ENCODE results near the gene TIA1. TPM values are rescaled to one million over a fixed set of nuclear protein-coding genes. Genes with fewer than 3 reads are reported as not detected.
"Not testable (repeated sequence)": the region's sequence is repeated elsewhere in the genome, so short reads cannot be mapped to it uniquely, and the experiment has no call there.

The TIA1 gene, protein sequence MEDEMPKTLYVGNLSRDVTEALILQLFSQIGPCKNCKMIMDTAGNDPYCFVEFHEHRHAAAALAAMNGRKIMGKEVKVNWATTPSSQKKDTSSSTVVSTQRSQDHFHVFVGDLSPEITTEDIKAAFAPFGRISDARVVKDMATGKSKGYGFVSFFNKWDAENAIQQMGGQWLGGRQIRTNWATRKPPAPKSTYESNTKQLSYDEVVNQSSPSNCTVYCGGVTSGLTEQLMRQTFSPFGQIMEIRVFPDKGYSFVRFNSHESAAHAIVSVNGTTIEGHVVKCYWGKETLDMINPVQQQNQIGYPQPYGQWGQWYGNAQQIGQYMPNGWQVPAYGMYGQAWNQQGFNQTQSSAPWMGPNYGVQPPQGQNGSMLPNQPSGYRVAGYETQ
- total RNA-seq (2022): 127 and 130 TPM in 2 replicates
- Bru-seq, nascent RNA: percentile 95 among the genes with signal in this experiment
- BruChase-seq, experiment 1, labeled RNA remaining after a 6-hour chase: percentile 94 among the genes with signal in this experiment
- BruChase-seq, experiment 2, labeled RNA remaining after a 2-hour chase: percentile 97 among the genes with signal in this experiment
- long read RNA-seq, full-length matches to known transcripts: 17 of 37 reads
- long read RNA-seq, partial matches to known transcripts: 5 of 37 reads
- long read RNA-seq, other reads (novel, unspliced or antisense): 15 of 37 reads

DNA sequence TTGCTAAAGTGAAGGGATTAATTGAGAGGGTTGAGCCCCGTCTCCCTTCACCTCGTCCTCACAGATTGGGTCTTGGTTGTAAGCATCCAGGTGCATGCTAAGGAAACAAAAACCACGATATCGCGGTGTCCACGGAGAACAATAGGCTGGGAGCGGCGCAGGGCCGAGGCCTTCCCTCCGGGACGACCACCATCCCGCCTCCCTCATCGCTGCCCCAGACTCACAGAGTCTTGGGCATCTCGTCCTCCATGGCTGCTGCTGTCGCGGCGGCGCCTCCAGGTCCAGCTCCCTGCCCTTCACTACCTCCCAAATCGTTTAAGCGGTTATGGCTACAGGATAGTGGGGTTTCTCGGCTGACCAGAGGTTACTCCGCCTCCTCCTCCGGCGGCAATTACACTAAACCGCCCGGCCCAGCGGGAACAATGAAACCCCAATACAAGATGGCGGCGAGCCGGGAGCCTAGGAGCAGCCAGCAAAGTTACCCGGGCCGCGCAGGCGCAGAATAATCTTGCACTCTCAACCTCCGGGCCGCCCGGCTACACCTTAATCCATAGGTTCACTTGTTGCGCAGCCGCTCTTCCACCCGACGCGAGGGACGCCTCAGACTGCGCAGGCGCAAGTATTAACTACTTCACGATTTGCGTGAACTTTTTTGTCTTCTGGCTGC lies at the start of gene TIA1:
Gene TIA1 (minus strand): TSS at position 448 of the 667 bp plus-strand sequence. CDS start 198 bp downstream, at position 250.
- no peaks in the 10 kb centered on the region for H3K9me3 Mint-ChIP-seq (ENCODE audit: low read depth, unreplicated experiment)
- BruUV-seq (replicated peaks): TSS peak; percentile 72
- intact Hi-C loops (cut with micrococcal nuclease; ENCODE audit: unreplicated experiment): no loop called here
- peak within 1 kb of the TSS; percentile 92 for H3K27ac Mint-ChIP-seq (ENCODE audit: unreplicated experiment)
- CTCF ChIA-PET: no interaction called here
- TF ChIP-seq, protein P1, sequence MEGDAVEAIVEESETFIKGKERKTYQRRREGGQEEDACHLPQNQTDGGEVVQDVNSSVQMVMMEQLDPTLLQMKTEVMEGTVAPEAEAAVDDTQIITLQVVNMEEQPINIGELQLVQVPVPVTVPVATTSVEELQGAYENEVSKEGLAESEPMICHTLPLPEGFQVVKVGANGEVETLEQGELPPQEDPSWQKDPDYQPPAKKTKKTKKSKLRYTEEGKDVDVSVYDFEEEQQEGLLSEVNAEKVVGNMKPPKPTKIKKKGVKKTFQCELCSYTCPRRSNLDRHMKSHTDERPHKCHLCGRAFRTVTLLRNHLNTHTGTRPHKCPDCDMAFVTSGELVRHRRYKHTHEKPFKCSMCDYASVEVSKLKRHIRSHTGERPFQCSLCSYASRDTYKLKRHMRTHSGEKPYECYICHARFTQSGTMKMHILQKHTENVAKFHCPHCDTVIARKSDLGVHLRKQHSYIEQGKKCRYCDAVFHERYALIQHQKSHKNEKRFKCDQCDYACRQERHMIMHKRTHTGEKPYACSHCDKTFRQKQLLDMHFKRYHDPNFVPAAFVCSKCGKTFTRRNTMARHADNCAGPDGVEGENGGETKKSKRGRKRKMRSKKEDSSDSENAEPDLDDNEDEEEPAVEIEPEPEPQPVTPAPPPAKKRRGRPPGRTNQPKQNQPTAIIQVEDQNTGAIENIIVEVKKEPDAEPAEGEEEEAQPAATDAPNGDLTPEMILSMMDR (IDR thresholded peaks at IDR 0.05; ENCODE audit: unreplicated experiment): no peak
- no peaks in the 10 kb centered on the region for H3K27me3 Mint-ChIP-seq (ENCODE audit: unreplicated experiment)
- peaks cover 42% of the 10 kb centered on the region for H3K36me3 Mint-ChIP-seq (ENCODE audit: insufficient read depth, unreplicated experiment)
- H3K4me3 Mint-ChIP-seq (ENCODE audit: low read depth, unreplicated experiment): peak within 1 kb of the TSS; percentile 79
- DNase-seq: peak; percentile 97
- H3K4me1 Mint-ChIP-seq (ENCODE audit: low read depth, unreplicated experiment): peaks cover 20% of the 10 kb centered on the region

DNA sequence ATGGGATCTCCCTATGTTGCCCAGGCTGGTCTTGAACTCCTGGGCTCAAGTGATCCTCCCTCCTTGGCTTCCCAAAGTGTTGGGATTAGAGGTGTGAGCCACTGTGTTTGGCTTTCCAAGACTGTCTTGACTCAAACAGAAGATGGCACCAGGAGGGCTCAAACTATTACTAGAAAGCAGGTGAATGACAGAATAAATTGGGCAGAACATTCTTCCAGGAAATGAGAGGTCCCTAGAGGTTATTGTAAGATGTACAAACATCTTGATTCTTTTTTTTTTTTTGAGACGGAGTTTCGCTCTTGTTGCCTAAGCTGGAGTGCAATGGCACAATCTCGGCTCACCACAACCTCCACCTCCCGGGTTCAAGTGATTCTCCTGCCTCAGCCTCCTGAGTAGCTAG lies 49.4 kb upstream of the TIA1 start:
- BruUV-seq (replicated peaks); H3K4me3 Mint-ChIP-seq (ENCODE audit: low read depth, unreplicated experiment); intact Hi-C loops (cut with micrococcal nuclease; ENCODE audit: unreplicated experiment); DNase-seq; H3K9me3 Mint-ChIP-seq (ENCODE audit: low read depth, unreplicated experiment); H3K4me1 Mint-ChIP-seq (ENCODE audit: low read depth, unreplicated experiment); H3K27ac Mint-ChIP-seq (ENCODE audit: unreplicated experiment); H3K27me3 Mint-ChIP-seq (ENCODE audit: unreplicated experiment); CTCF ChIA-PET: not testable (repeated sequence)
- peaks cover 55% of the 10 kb centered on the region for H3K36me3 Mint-ChIP-seq (ENCODE audit: insufficient read depth, unreplicated experiment)

DNA sequence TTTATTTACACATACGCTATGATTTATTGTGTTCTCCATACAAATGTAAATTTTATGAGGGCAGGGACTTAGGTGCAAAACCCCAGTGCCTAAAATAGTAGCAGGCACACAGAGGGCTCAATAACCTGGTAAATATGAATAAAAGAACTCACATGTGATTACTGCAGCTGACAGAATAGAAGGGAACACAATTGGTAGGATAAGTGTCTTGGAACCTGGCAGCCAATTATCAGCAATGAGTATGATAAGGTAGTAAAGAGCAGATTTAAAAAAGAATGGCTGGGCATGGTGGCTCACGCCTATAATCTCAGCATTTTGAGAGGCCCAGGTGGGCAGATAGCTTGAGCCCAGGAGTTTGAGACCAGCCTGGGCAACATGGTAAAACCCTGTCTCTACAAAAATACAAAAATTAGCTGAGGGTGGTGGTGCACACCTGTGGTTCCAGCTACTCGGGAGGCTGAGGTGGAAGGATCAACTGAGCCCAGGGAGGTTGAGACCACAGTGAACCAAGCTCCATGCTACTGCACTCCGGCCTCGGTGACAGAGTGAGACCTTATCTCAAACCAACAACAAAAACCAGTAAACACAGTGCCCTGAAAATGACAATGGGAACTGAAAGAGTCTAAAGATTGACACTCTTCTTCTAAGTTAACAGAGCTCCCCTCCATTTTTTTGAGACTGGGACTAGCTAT lies 35.2 kb upstream of the TIA1 start:
- Mint-ChIP-seq H3K4me3 (ENCODE audit: low read depth, unreplicated experiment) (no peak overlapping the region), H3K36me3 (ENCODE audit: insufficient read depth, unreplicated experiment) (peaks cover 57% of the 10 kb centered on the region), H3K9me3 (ENCODE audit: low read depth, unreplicated experiment) (no peaks in the 10 kb centered on the region), H3K27ac (ENCODE audit: unreplicated experiment) (no peak overlapping the region), H3K27me3 (ENCODE audit: unreplicated experiment) (no peaks in the 10 kb centered on the region), H3K4me1 (ENCODE audit: low read depth, unreplicated experiment) (peaks cover 14% of the 10 kb centered on the region)
- CTCF ChIA-PET: interaction anchor here (0.7 to 1.6 kb wide), 2 partner anchors 10 to 624 kb away, joined by 3 to 4 read pairs; partner anchors contain the start of gene SNRPG
- no peak for DNase-seq
- intact Hi-C loops (cut with micrococcal nuclease; ENCODE audit: unreplicated experiment): no loop called here
- no TSS peak for BruUV-seq (replicated peaks)
- TF ChIP-seq, protein P1 (IDR thresholded peaks at IDR 0.05; ENCODE audit: unreplicated experiment): no peak

DNA sequence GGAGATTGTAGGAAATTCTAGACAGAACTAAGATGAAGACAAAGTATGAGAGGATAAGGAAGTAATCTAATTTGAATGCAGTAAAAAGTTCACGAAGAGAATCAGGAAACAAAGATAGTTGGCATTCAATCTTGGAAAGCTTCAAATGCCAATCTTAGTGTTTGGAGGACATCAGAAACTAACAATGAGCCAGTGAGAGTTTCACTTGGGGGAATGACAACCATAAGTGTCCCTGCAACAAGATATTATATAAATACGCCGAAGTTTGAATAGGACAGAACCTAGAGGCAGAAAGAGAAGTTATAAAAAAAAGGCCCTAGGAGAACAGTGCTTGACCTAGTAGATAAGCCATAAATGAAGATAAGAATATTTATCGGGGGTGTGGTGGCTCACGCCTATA lies 34.0 kb upstream of the TIA1 start:
- TF ChIP-seq, protein P1 (IDR thresholded peaks at IDR 0.05; ENCODE audit: unreplicated experiment): no peak
- Mint-ChIP-seq H3K27me3 (ENCODE audit: unreplicated experiment) (no peaks in the 10 kb centered on the region), H3K36me3 (ENCODE audit: insufficient read depth, unreplicated experiment) (peaks cover 53% of the 10 kb centered on the region), H3K27ac (ENCODE audit: unreplicated experiment) (peak overlapping the region; percentile 7), H3K4me3 (ENCODE audit: low read depth, unreplicated experiment) (no peak overlapping the region), H3K4me1 (ENCODE audit: low read depth, unreplicated experiment) (peaks cover 14% of the 10 kb centered on the region), H3K9me3 (ENCODE audit: low read depth, unreplicated experiment) (no peaks in the 10 kb centered on the region)
- BruUV-seq (replicated peaks): no TSS peak
- intact Hi-C loops (cut with micrococcal nuclease; ENCODE audit: unreplicated experiment): no loop called here
- DNase-seq: no peak
- CTCF ChIA-PET: no interaction called here

All from Calu3 (cell line).